GM18511 (cell line): ENCODE data around the gene NDST4.

Experiments
- ATAC-seq: cut with Tn5 transposase; IDR thresholded peaks from one replicate; pipeline ENCODE4 v1.9.1; 2021; ENCODE audit warnings: mild to moderate bottlenecking, moderate library complexity; ENCODE audit not compliant: unreplicated experiment

NDST4 gene

DNA sequence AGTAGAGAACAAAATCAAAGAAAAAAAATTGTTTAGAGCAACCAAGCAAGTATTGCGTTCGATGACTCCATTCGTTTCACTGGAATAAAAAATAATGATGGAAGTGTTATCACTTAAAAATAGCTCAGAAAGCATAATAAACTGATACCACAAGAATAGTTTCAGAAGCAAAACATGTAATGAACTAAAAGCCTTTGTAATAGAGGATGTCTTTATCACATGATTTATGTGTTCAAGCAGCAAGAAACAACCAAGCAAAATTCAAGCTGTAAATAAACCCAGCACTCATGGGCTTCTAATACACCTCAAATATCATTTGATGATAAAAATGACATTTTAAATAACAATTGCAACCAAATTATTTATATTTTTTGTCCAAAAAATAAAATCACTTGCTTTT lies 192.2 kb downstream of the NDST4 start:
- no peak for ATAC-seq

DNA sequence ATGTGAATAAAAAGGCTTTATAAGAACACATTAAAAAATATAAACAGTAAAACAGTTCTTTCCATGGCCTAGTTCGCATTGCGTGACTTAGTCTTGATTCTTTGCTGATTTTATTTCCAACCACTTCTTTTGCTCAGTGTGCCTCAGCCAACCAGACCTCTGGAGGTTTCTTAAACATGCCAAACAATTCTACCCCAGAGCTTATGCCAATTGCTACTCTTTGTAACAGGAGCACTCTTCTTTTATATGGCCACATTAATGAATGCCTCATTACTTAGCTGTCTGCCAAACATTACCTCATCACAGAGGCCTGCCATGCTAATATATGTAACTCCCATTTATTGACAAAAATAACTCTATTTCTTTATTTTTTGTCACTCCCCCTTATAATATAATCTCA lies 202.3 kb downstream of the NDST4 start:
- ATAC-seq: no peak

DNA sequence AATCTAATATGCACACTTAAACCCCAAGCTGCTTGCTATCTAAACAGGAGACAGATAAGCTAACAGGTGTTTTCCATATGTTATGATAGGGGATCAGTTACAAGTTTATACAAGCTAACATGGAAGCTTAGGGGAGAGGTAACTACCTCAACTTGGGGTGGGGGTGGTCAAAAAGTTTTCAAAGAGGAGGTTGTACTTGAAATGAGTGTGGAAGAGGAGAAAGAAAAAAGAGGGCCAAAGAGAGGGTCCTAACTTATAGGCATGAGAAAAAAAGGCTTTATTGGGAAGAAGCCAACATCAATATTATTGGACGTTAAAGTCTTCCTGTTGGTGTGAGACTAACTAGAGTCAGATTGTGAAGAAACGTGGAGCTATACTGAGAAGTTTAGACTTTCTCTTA lies 205.9 kb downstream of the NDST4 start:
- no peak for ATAC-seq

GRCh38 chr4:114905017-114905416 lies 208.4 kb downstream of the NDST4 start:
- no peak for ATAC-seq

GRCh38 chr4:114900934-114901333 lies 212.5 kb downstream of the NDST4 start:
- ATAC-seq: no peak

GRCh38 chr4:114890773-114891172 lies 222.6 kb downstream of the NDST4 start:
- no peak for ATAC-seq

DNA sequence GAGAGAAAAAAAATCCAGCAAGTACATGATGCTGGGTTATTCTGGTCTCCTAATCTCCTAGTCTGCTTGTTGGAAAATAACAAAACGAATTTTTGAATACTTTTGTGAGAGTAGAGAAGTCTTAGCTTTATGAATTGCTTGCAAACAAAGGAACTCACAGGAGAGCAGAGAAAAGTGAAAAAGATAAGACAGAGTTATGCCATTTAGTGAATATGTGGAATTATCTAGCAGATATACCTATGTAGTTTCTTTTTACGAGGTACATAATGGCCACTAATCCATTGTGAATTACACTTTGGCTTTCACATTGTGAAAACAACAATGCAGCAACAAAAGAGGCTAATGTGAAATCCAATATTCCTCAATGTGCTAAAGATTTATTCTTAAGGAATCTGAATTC lies 226.7 kb downstream of the NDST4 start:
- ATAC-seq: no peak

DNA sequence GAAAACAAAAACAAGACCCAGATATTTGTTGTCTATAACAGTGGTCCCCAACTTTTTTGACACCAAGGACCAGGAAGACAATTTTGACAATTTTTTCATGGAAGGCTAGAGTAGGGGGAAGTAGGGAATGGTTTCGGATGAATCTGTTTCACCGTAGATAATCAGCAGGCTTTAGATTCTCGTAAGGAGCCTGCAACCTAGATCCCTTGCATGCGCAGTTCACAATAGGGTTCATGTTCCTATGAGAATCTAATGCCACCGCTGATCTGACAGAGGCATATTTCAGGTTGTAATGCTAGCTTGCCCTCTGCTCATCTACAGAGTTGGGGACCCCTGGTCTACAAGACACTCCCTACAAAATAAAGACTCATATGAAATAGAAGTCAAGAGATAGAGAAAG lies 229.8 kb downstream of the NDST4 start:
- ATAC-seq: no peak

- ATAC-seq: no peak
Observed at GRCh38 chr4:114879916-114880669, 233.3 kb downstream of the NDST4 start.

- no peak for ATAC-seq
Observed at GRCh38 chr4:114875630-114876029, 237.8 kb downstream of the NDST4 start.

DNA sequence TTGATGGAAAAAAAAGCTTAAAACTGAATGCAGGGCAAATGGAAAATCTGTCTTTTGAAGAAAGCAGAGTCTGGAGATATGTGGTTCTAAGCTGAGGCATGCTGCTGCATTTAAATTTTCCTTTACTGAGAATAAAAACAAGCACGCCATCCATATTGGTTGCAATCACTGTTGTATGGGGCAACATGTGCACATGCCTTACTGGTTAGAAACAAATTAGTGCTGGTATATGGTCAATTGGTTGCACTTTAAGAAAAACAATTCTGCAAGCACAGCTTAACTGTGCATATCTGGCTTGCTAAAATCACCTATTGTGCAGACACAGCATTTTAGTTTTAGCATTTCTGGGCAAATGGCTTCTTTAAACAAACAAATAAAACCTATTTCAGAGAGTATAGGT lies 239.1 kb downstream of the NDST4 start:
- ATAC-seq: no peak

GRCh38 chr4:114870987-114871386 lies 242.4 kb downstream of the NDST4 start:
- ATAC-seq: no peak

- peak; percentile 53 for ATAC-seq
Observed at GRCh38 chr4:114866901-114867670, 246.3 kb downstream of the NDST4 start.

GRCh38 chr4:114864060-114864459 lies 249.4 kb downstream of the NDST4 start:
- ATAC-seq: no peak

- ATAC-seq: no peak
Observed at GRCh38 chr4:114860786-114861185, 252.6 kb downstream of the NDST4 start.

DNA sequence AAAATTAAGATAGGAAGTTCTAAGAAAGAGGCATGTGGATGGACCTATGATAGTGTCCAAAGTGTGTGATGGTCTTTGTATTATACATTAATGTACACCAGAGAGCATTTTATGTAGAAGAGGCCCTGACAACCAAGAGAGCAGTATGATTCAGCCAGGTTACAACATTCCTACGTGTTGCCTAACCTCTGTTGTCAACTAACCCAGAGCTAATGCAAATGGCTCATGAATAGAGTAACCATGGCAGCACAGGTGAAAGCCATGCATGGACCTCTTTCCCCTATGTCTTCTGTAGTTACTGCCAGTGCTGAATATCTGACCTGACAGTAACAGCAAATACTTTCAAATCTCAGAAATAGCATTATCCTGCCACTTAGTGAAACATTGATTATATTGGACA lies 255.6 kb downstream of the NDST4 start:
- no peak for ATAC-seq

GRCh38 chr4:114839986-114840385 lies 273.4 kb downstream of the NDST4 start:
- no peak for ATAC-seq

DNA sequence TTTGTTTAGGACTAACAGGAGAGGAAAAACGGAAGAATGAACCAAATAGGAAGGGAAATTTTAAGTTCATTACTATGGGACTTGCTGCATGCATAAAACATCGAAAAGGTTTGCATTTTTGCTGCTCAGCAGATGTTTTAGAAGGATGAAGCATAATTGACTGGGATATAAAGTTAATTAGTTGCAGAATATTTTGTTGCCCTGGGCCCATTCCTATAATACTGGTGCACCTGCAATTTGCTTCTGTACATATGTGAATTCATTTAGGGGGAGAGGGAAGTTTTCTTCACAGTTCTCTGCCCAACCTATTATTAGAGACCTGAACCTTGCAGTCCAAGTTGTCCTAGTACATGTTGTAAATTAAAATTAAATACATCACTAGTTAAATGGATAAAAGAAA lies 282.8 kb downstream of the NDST4 start:
- no peak for ATAC-seq

DNA sequence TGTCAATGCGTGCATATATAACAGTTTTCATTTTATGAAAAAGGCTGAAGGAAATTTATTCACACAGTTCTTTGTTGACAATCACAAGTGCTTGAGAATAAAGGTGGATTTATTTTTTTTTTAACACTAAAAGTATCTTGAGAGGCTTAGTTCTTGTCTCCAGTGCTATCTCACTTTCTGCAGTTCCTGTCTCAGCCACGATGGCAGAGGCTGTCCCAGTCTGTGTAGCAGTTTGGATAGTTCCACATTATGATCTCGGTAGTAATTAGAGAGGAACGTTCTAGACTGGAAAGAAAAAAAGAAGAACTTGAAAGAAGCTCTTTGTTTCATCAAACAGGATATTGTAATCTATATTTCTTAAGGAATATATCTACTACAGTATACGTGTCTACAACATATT lies 285.8 kb downstream of the NDST4 start:
- no peak for ATAC-seq

DNA sequence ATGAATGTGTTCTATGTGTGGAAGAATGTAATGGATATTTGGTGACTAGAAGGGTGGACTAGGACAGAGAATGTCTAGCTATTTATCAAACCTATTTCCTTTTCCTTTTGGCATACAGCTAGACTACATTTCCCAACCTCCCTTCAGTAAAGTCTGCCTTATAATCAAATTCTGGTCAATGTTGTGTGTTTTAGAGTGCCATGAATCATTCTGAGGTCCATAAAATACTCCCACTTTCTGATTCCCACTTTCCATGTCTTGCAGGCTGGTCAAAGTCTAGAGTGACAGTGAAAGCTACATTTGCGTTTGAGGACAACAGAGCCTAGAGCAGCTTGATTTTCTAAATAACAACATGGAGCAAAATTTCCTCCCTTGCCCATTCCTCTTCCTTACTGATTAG lies 297.7 kb downstream of the NDST4 start:
- no peak for ATAC-seq

GRCh38 chr4:114813961-114814360 lies 299.5 kb downstream of the NDST4 start:
- no peak for ATAC-seq

DNA sequence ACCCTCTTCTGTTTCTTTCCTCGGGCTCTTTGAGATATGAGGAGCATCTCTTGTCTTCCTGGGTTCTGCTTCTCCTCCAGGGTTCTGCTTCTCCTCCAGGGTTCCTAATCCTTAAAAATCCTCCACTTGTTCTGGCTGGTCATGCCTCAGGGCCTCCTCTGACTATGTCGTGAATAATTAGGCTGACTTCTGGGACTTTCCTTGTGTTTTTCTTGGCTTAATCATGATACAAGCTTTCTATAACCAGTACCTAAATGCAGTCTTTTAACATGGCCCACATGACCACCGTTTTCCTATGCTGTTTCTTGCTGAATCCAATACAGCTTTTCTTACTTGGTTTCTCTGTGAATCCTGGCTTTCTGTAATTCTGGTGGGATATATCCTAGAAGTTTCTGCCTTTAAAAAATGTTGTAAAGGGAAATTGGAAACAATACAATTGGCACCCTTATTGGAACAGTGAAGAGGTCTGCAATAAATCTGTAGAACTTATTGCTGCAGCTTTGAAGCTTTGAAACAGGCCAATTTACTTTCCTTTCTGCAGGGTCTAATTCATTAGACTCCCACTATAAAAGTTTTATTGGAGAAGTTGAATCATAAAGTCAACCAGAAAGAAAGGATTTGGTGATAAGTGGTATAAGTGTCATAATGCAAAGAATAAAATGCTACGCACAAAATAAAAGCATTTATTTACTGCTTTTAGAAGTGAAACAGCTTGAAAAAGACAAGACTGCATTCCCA lies 301.7 kb downstream of the NDST4 start:
- ATAC-seq: no peak
